ENCODE measurements around the gene ATG5.
A peak's percentile ranks its signal among the peaks of the same experiment; 100 is the strongest.

ATG5 gene

DNA sequence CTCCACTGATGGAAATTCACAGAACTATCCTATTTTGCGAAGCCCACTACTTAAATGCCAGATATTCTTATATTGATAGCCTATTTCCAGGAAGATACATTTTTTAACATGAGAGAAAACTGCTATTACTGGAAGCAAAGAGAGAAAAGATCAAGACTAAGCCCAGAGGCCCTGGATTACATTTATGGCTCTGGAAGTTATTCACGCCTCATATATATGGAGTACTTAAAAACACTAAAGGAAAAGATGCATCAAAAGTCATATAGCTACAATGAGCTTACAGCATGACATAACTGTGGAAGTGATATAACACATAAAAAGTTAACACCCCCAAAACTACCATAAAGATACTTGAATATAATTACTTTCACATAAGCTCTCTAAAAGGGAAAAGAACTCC is 19.8 kb downstream of the ATG5 start:
- no peaks in the 10 kb centered on the region for H3K4me1 Mint-ChIP-seq
- H3K4me3 Mint-ChIP-seq, result no peak overlapping the region
- H3K36me3 Mint-ChIP-seq (ENCODE audit: low read depth), result peaks cover 18% of the 10 kb centered on the region
- TF ChIP-seq, protein P1, sequence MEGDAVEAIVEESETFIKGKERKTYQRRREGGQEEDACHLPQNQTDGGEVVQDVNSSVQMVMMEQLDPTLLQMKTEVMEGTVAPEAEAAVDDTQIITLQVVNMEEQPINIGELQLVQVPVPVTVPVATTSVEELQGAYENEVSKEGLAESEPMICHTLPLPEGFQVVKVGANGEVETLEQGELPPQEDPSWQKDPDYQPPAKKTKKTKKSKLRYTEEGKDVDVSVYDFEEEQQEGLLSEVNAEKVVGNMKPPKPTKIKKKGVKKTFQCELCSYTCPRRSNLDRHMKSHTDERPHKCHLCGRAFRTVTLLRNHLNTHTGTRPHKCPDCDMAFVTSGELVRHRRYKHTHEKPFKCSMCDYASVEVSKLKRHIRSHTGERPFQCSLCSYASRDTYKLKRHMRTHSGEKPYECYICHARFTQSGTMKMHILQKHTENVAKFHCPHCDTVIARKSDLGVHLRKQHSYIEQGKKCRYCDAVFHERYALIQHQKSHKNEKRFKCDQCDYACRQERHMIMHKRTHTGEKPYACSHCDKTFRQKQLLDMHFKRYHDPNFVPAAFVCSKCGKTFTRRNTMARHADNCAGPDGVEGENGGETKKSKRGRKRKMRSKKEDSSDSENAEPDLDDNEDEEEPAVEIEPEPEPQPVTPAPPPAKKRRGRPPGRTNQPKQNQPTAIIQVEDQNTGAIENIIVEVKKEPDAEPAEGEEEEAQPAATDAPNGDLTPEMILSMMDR (IDR thresholded peaks at IDR 0.05; ENCODE audit: unreplicated experiment in 3 of 3), result no peak
- no peak overlapping the region for H3K27ac Mint-ChIP-seq
- H3K27me3 Mint-ChIP-seq (ENCODE audit: low read depth), result no peaks in the 10 kb centered on the region
- no peaks in the 10 kb centered on the region for H3K9me3 Mint-ChIP-seq

DNA sequence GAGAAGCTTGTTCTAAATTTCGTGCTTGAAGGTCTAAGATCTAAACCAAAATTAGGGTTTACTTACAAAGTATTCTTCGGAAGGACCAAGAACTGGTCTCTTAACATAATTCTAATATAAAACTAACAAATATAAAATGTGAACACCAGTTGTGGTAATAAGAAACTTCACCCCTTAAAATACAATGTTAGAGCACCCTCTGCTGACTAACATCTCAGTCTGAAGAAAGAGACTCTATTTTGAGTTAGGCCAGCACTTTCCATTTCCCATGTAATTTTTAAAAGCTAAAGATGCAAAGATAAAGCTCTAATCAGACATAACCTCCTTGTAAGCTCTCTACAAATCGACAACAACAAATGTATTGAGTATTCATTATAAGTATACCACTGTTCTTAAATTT is 24.6 kb downstream of the ATG5 start:
- Mint-ChIP-seq H3K36me3 (ENCODE audit: low read depth) (peaks cover 9% of the 10 kb centered on the region), H3K4me3 (no peak overlapping the region), H3K4me1 (no peaks in the 10 kb centered on the region), H3K9me3 (no peaks in the 10 kb centered on the region), H3K27ac (no peak overlapping the region), H3K27me3 (ENCODE audit: low read depth) (no peaks in the 10 kb centered on the region)
- TF ChIP-seq, protein P1 (IDR thresholded peaks at IDR 0.05; ENCODE audit: unreplicated experiment in 3 of 3), result peak; percentile 43 to 64 (median 48)

DNA sequence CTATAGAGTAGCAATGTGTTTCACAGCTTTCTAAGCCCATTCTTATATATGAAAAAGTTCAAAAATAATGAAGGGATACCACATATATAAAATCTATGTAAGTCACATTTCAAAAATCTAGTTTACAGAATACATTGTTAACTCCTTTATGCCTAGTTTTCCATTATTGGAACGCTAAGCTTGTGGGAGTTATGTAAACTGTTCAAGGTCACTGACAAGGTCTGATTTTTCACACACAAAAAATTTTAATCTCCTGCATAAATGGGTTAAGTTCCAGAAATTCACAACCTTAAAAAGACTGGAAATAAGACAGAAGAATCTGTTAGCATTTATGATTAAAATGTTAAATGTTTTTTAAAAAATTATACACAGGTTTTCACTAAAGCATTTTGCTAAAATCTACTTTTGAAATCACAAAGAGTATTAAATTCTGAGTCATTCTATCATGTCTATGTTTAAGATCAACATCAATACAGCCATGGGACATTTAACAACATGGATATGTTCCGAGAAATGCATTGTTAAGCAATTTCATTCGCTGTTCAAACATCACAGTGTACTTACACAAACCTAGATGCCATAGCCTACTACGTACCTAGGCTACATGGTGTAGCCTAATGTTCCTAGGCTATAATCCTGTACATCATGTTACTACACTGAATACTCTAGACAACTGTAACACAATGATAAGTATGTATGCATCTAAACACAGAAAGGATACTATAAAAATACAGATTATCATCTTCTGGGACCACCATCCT is 25.4 kb downstream of the ATG5 start:
- no peaks in the 10 kb centered on the region for H3K9me3 Mint-ChIP-seq
- H3K4me1 Mint-ChIP-seq, result no peaks in the 10 kb centered on the region
- no peak overlapping the region for H3K27ac Mint-ChIP-seq
- TF ChIP-seq, protein P1 (IDR thresholded peaks at IDR 0.05; ENCODE audit: unreplicated experiment in 3 of 3), result no peak
- peaks cover 4% of the 10 kb centered on the region for H3K36me3 Mint-ChIP-seq (ENCODE audit: low read depth)
- H3K4me3 Mint-ChIP-seq, result no peak overlapping the region
- H3K27me3 Mint-ChIP-seq (ENCODE audit: low read depth), result no peaks in the 10 kb centered on the region

DNA sequence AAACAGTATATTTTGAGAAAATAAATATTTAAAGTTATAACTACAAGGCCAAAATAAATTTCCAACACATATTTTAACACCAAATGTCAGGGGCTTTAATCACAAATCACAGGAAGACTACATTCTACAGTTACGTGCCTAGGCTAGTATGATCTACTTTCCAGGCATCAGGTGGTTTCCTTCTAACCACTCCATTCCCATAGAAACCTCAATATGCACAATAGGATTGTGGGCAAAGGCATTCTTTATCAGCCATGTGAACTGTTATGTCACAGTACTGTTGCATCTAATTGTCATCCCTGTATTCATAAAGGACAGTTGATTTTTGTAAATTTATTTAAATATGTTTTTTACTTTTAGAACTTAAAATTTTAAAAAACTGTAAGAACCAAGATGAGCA is 32.4 kb downstream of the ATG5 start:
- no peak overlapping the region for H3K4me3 Mint-ChIP-seq
- no peak overlapping the region for H3K27ac Mint-ChIP-seq
- no peaks in the 10 kb centered on the region for H3K9me3 Mint-ChIP-seq
- no peaks in the 10 kb centered on the region for H3K4me1 Mint-ChIP-seq
- peaks cover 37% of the 10 kb centered on the region for H3K36me3 Mint-ChIP-seq (ENCODE audit: low read depth)
- TF ChIP-seq, protein P1 (IDR thresholded peaks at IDR 0.05; ENCODE audit: unreplicated experiment in 3 of 3), result no peak
- H3K27me3 Mint-ChIP-seq (ENCODE audit: low read depth), result no peaks in the 10 kb centered on the region

DNA sequence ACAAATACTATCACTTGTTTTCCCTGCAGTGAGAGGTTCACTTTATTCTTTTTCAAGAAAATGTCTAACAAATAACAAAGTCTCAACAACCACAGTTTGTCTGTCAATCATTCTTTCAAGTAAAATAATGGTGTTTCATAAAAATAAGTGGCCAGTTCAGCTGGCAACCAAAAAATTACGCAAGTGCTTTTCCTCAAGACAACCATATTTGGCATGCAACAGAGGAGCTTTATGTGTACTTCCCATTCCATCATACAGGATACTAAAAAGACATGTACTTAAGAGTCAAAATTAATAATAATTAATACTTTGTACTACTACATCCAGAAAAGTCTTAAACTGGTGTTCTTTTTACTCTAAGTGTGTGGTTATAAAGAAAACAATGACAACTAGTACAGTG is 34.6 kb downstream of the ATG5 start:
- no peaks in the 10 kb centered on the region for H3K9me3 Mint-ChIP-seq
- peaks cover 40% of the 10 kb centered on the region for H3K36me3 Mint-ChIP-seq (ENCODE audit: low read depth)
- no peaks in the 10 kb centered on the region for H3K4me1 Mint-ChIP-seq
- H3K27me3 Mint-ChIP-seq (ENCODE audit: low read depth), result no peaks in the 10 kb centered on the region
- TF ChIP-seq, protein P1 (IDR thresholded peaks at IDR 0.05; ENCODE audit: unreplicated experiment in 3 of 3), result no peak
- H3K4me3 Mint-ChIP-seq, result no peak overlapping the region
- H3K27ac Mint-ChIP-seq, result no peak overlapping the region

DNA sequence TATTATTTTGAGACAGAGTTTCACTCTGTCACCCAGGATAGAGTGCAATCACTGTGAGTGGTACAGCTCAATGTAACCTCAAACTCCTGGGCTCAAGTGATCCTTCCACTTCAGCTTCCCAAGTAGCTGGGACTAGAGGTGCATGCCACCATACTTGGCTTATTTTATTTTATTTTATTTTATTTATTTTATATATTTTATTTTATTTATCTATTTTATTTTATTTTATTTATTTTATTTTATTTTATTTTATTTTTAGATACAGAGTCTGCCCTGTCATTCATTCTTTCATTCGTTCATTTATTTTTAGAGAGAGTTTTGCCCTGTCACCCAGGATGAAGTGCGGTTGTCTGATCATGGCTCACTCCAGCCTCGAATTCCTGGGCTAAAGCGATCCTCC is 35.5 kb downstream of the ATG5 start:
- no peak overlapping the region for H3K4me3 Mint-ChIP-seq
- H3K27ac Mint-ChIP-seq, result no peak overlapping the region
- TF ChIP-seq, protein P1 (IDR thresholded peaks at IDR 0.05; ENCODE audit: unreplicated experiment in 3 of 3), result no peak
- no peaks in the 10 kb centered on the region for H3K27me3 Mint-ChIP-seq (ENCODE audit: low read depth)
- H3K9me3 Mint-ChIP-seq, result no peaks in the 10 kb centered on the region
- H3K36me3 Mint-ChIP-seq (ENCODE audit: low read depth), result peaks cover 39% of the 10 kb centered on the region
- no peaks in the 10 kb centered on the region for H3K4me1 Mint-ChIP-seq

All from nephron (organoid).